HEK293T (cell line): ENCODE data around the gene CDCA8.

Experiments
- CTCF ChIA-PET: fragments of 350-600 bp; formaldehyde crosslinking; extraction: SDS; loops from one replicate; lab custom pipeline; 2021; ENCODE audit warnings: antibody characterized with exemption, inconsistent platforms; lab: Yijun Ruan, JAX
- POLR2A ChIA-PET: fragments of 350-600 bp; formaldehyde crosslinking; extraction: SDS; loops from one replicate; lab custom pipeline; 2020; ENCODE audit warnings: antibody characterized with exemption, inconsistent platforms; lab: Yijun Ruan, JAX
- DNase-seq: peaks from one replicate; pipeline ENCODE4 v3.0.0; 2012; ENCODE audit warnings: mixed read lengths; ENCODE audit errors: extremely low spot score
- ARNT ChIP-seq: fragments of 450-650 bp; IDR thresholded peaks from 2 replicates; pipeline ENCODE4 v1.6.1; 2017; ENCODE audit warnings: mild to moderate bottlenecking
- BHLHE40 ChIP-seq: fragments of 450-650 bp; IDR thresholded peaks from 2 replicates; pipeline ENCODE4 v1.6.1; 2016; ENCODE audit warnings: mild to moderate bottlenecking, moderate library complexity, borderline replicate concordance
- CTBP1 ChIP-seq: fragments of 450-650 bp; IDR thresholded peaks from 2 replicates; pipeline ENCODE4 v1.6.1; 2016; ENCODE audit warnings: borderline replicate concordance
- ELF4 ChIP-seq: fragments of 450-650 bp; IDR thresholded peaks from 2 replicates; pipeline ENCODE4 v1.6.1; 2017; ENCODE audit warnings: antibody characterized with exemption
- FOXA1 ChIP-seq: fragments of 450-650 bp; IDR thresholded peaks from 2 replicates; pipeline ENCODE4 v1.6.1; 2016; ENCODE audit warnings: mild to moderate bottlenecking
- FOXK2 ChIP-seq: fragments of 450-650 bp; IDR thresholded peaks from 2 replicates; pipeline ENCODE4 v1.6.1; 2016; ENCODE audit warnings: mild to moderate bottlenecking
- FOXM1 ChIP-seq: fragments of 450-650 bp; IDR thresholded peaks from 2 replicates; pipeline ENCODE4 v1.6.1; 2017; ENCODE audit warnings: mild to moderate bottlenecking, borderline replicate concordance
- HDGF ChIP-seq: fragments of 450-650 bp; IDR thresholded peaks from 2 replicates; pipeline ENCODE4 v1.6.1; 2017; ENCODE audit warnings: antibody characterized with exemption, borderline replicate concordance
- L3MBTL2 ChIP-seq: fragments of 450-650 bp; conservative IDR thresholded peaks from 2 replicates; pipeline ENCODE4 v1.6.1; 2016; ENCODE audit warnings: mild to moderate bottlenecking
- LEF1 ChIP-seq: fragments of 450-650 bp; IDR thresholded peaks from 2 replicates; pipeline ENCODE4 v1.6.1; 2017; ENCODE audit warnings: mild to moderate bottlenecking, borderline replicate concordance
- NFRKB ChIP-seq: fragments of 450-650 bp; IDR thresholded peaks from 2 replicates; pipeline ENCODE4 v1.6.1; 2016; ENCODE audit warnings: mild to moderate bottlenecking, moderate library complexity
- PKNOX1 ChIP-seq: fragments of 450-650 bp; IDR thresholded peaks from 2 replicates; pipeline ENCODE4 v1.6.1; 2016
- SP1 ChIP-seq: fragments of 450-650 bp; IDR thresholded peaks from 2 replicates; pipeline ENCODE4 v1.6.1; 2017
- SUZ12 ChIP-seq: fragments of 450-650 bp; IDR thresholded peaks from 2 replicates; pipeline ENCODE4 v1.6.1; 2016; ENCODE audit warnings: mild to moderate bottlenecking
- TARDBP ChIP-seq: fragments of 450-650 bp; IDR thresholded peaks from 2 replicates; pipeline ENCODE4 v1.6.1; 2016
- ZNF384 ChIP-seq: fragments of 450-650 bp; IDR thresholded peaks from 2 replicates; pipeline ENCODE4 v1.6.1; 2016

CDCA8 gene

GRCh38 chr1:37697737-37698136, 5.4 kb downstream of the CDCA8 start:
- TF ChIP-seq FOXA1 (no peak), FOXM1 (no peak), FOXK2 (no peak), NFRKB (no peak), PKNOX1 (no peak), CTBP1 (no peak), HDGF (no peak), BHLHE40 (no peak), TARDBP (no peak), ARNT (no peak), LEF1 (no peak), ZNF384 (no peak), ELF4 (no peak), SUZ12 (no peak)
- DNase-seq: no peak
- ChIA-PET POLR2A (no interaction called here), CTCF (interaction anchor here (0.6 kb wide), 1 partner anchor 194 kb away, joined by 3 read pairs; no protein-coding TSS in a partner anchor)

GRCh38 chr1:37699147-37699546, 6.8 kb downstream of the CDCA8 start:
- ChIA-PET POLR2A (no interaction called here), CTCF (interaction anchor here (0.6 kb wide), 1 partner anchor 206 kb away, joined by 4 read pairs; no protein-coding TSS in a partner anchor)
- DNase-seq: no peak
- TF ChIP-seq ELF4 (no peak), SUZ12 (no peak), FOXA1 (no peak)

GRCh38 chr1:37701051-37701450, 8.7 kb downstream of the CDCA8 start:
- no peak for TF ChIP-seq ZNF384
- TF ChIP-seq BHLHE40: no peak
- TF ChIP-seq TARDBP: no peak
- no peak for TF ChIP-seq CTBP1
- no peak for TF ChIP-seq PKNOX1
- no peak for TF ChIP-seq ELF4
- no peak for TF ChIP-seq FOXK2
- TF ChIP-seq SUZ12: no peak
- no peak for TF ChIP-seq SP1
- no peak for TF ChIP-seq FOXA1
- TF ChIP-seq NFRKB: no peak
- no peak for TF ChIP-seq L3MBTL2
- no peak for TF ChIP-seq HDGF
- TF ChIP-seq FOXM1: no peak
- no peak for TF ChIP-seq LEF1
- TF ChIP-seq ARNT: no peak
- CTCF ChIA-PET: no interaction called here
- POLR2A ChIA-PET: no interaction called here
- DNase-seq: no peak

GRCh38 chr1:37703061-37703460, 10.7 kb downstream of the CDCA8 start:
- no peak for TF ChIP-seq FOXM1
- no peak for TF ChIP-seq ARNT
- TF ChIP-seq CTBP1: no peak
- no peak for TF ChIP-seq SP1
- TF ChIP-seq BHLHE40: no peak
- no peak for TF ChIP-seq ZNF384
- TF ChIP-seq LEF1: no peak
- no peak for TF ChIP-seq SUZ12
- TF ChIP-seq FOXK2: no peak
- no peak for TF ChIP-seq TARDBP
- no peak for TF ChIP-seq NFRKB
- no peak for TF ChIP-seq HDGF
- no peak for TF ChIP-seq L3MBTL2
- no peak for TF ChIP-seq PKNOX1
- TF ChIP-seq FOXA1: no peak
- TF ChIP-seq ELF4: no peak
- ChIA-PET POLR2A (interaction anchor here (1.1 kb wide), 1 partner anchor 13 kb away, joined by 3 read pairs; a partner anchor contains a TSS), CTCF (no interaction called here)
- DNase-seq: no peak

- DNase-seq: no peak
- CTCF ChIA-PET: no interaction called here
- TF ChIP-seq NFRKB: no peak
- TF ChIP-seq ARNT: no peak
- TF ChIP-seq PKNOX1: no peak
- TF ChIP-seq SUZ12: no peak
- TF ChIP-seq SP1: no peak
- TF ChIP-seq CTBP1: no peak
- no peak for TF ChIP-seq ELF4
- no peak for TF ChIP-seq BHLHE40
- TF ChIP-seq LEF1: no peak
- no peak for TF ChIP-seq L3MBTL2
- no peak for TF ChIP-seq FOXK2
- no peak for TF ChIP-seq FOXA1
- no peak for TF ChIP-seq HDGF
- POLR2A ChIA-PET: no interaction called here
Measured at GRCh38 chr1:37704966-37705365, 12.7 kb downstream of the CDCA8 start.
